GM12878 (cell line): ENCODE measurements around the gene PDIA4. TPM values are rescaled to one million over a fixed set of nuclear protein-coding genes. Genes with fewer than 3 reads are reported as not detected.

Experiments used
- ATAC-seq: fragments of 200-7000 bp; cut with Tn5 transposase; 3 replicates; pipeline ENCODE4 v1.9.1; 2020; ENCODE audit warnings: mild to moderate bottlenecking, moderate library complexity
- BruUV-seq: library from RNA; stranded (reverse); fragments of 400-500 nt; replicated peaks from 2 replicates; lab custom pipeline; 2021; lab: Mats Ljungman, UMichigan
- CTCF ChIA-PET: fragments of 300-600 bp; sonication (Branson Sonifier 250); formaldehyde crosslinking; extraction: SDS; loops from one replicate; lab custom pipeline; 2021; ENCODE audit warnings: inconsistent platforms; lab: Yijun Ruan, JAX
- POLR2A ChIA-PET: fragments of 350-600 bp; formaldehyde crosslinking; extraction: SDS; loops from one replicate; lab custom pipeline; 2021; ENCODE audit warnings: inconsistent platforms; lab: Charles Lee
- RAD21 ChIA-PET: fragments of 300-600 bp; sonication (Branson Sonifier 250); formaldehyde crosslinking; loops from one replicate; lab custom pipeline; 2023; ENCODE audit warnings: antibody characterized with exemption; ENCODE audit not compliant: unreplicated experiment; lab: Charles Lee
- SMC1A ChIA-PET: fragments of 300-600 bp; sonication (Branson Sonifier 250); formaldehyde crosslinking; loops from one replicate; lab custom pipeline; 2023; ENCODE audit not compliant: unreplicated experiment, uncharacterized antibody; lab: Charles Lee
- DNase-seq: peaks from one replicate; pipeline ENCODE4 v3.0.0-alpha.2; 2011; ENCODE audit warnings: low read depth, low spot score
- FAIRE-seq: peaks from 3 replicates; lab custom pipeline; 2011; peaks lifted over from hg19 to GRCh38; lab: Jason Lieb, UNC
- H2AFZ ChIP-seq: 2 replicates; pipeline ENCODE4 v1.6.0; 2011; ENCODE audit warnings: low read depth, low read length, control low read depth; ENCODE audit not compliant: control insufficient read depth
- H3K27ac ChIP-seq: 2 replicates; pipeline ENCODE4 v1.5.1; 2011; ENCODE audit warnings: control low read depth; ENCODE audit not compliant: control insufficient read depth, insufficient read depth
- H3K27me3 ChIP-seq, 2 experiments: replicated peaks in 1 of 2; 2 replicates each; pipeline versions ENCODE4 v1.6.0 to v1.6.1; 2011; ENCODE audit warnings: low read length in 1 of 2; ENCODE audit not compliant: control insufficient read depth in 2 of 2, insufficient read depth in 2 of 2
- H3K36me3 ChIP-seq, 2 experiments: 2 replicates each; pipeline ENCODE4 v1.5.1; 2011; ENCODE audit warnings: low read length in 1 of 2; ENCODE audit not compliant: control insufficient read depth in 2 of 2, insufficient read depth in 2 of 2
- H3K4me1 ChIP-seq: 2 replicates; pipeline ENCODE4 v1.6.1; 2011; ENCODE audit warnings: mild to moderate bottlenecking, low read length, moderate library complexity, mixed read lengths; ENCODE audit not compliant: control insufficient read depth, insufficient read depth
- H3K4me2 ChIP-seq: 2 replicates; pipeline ENCODE4 v1.6.0; 2011; ENCODE audit warnings: control low read depth; ENCODE audit not compliant: control insufficient read depth, insufficient read depth
- H3K4me3 ChIP-seq: fragments of 200-600 bp; sonication (generic); 2 replicates; pipeline ENCODE4 v1.5.1; 2016
- H3K79me2 ChIP-seq: 2 replicates; pipeline ENCODE4 v1.6.0; 2011; ENCODE audit warnings: low read length; ENCODE audit not compliant: control insufficient read depth, insufficient read depth
- H3K9ac ChIP-seq: 2 replicates; pipeline ENCODE4 v1.8.0; 2011; ENCODE audit warnings: low read length, control low read depth, mixed read lengths; ENCODE audit not compliant: control insufficient read depth, insufficient read depth
- H3K9me3 ChIP-seq: replicated peaks from 3 replicates; pipeline ENCODE4 v1.5.1; 2011; ENCODE audit warnings: mild to moderate bottlenecking, low read length; ENCODE audit not compliant: control insufficient read depth, insufficient read depth
- H4K20me1 ChIP-seq: 2 replicates; pipeline ENCODE4 v1.6.0; 2011; ENCODE audit not compliant: control insufficient read depth, insufficient read depth
- BMI1 ChIP-seq: fragments of 450-650 bp; IDR thresholded peaks from 2 replicates; pipeline ENCODE4 v1.6.1; 2016; ENCODE audit warnings: mild to moderate bottlenecking, moderate library complexity, borderline replicate concordance
- E2F4 ChIP-seq: IDR thresholded peaks from 2 replicates; pipeline ENCODE4 v1.6.1; 2012; ENCODE audit warnings: low read depth, low read length, improper control_type of control experiment
- EGR1 ChIP-seq, 2 experiments: IDR thresholded peaks; 1 replicate in 1 of 2; 2 replicates in 1 of 2; pipeline ENCODE4 v1.6.1; 2011 to 2012; ENCODE audit warnings: low read depth in 2 of 2, low read length in 2 of 2, borderline replicate concordance in 1 of 2, mild to moderate bottlenecking in 1 of 2, moderate library complexity in 1 of 2
- FOXK2 ChIP-seq: fragments of 450-650 bp; IDR thresholded peaks from 2 replicates; pipeline ENCODE4 v1.6.1; 2017; ENCODE audit warnings: mild to moderate bottlenecking, moderate library complexity
- HDAC6 ChIP-seq: fragments of 200-600 bp; sonication (generic); IDR thresholded peaks from one replicate; pipeline ENCODE4 v1.8.0; 2017; ENCODE audit warnings: antibody characterized with exemption; ENCODE audit not compliant: unreplicated experiment
- IKZF2 ChIP-seq, 2 experiments: fragments of 450-650 bp; IDR thresholded peaks; 2 replicates each; pipeline ENCODE4 v1.6.1; 2017; ENCODE audit warnings: mild to moderate bottlenecking in 2 of 2, moderate library complexity in 2 of 2
- LARP7 ChIP-seq: fragments of 450-650 bp; IDR thresholded peaks from 2 replicates; pipeline ENCODE4 v1.6.1; 2017; ENCODE audit warnings: mild to moderate bottlenecking
- MYB ChIP-seq: fragments of 150-350 bp; IDR thresholded peaks from 2 replicates; pipeline ENCODE4 v1.6.1; 2014; ENCODE audit warnings: mild to moderate bottlenecking, low read depth, low read length, borderline replicate concordance
- NBN ChIP-seq: fragments of 450-650 bp; IDR thresholded peaks from 2 replicates; pipeline ENCODE4 v1.6.1; 2016
- POLR2A ChIP-seq: IDR thresholded peaks from 2 replicates; pipeline ENCODE4 v1.6.1; 2011; ENCODE audit warnings: low read depth, mild to moderate bottlenecking, low read length
- RELA ChIP-seq: fragments of 450-650 bp; IDR thresholded peaks from 2 replicates; pipeline ENCODE4 v1.8.0; 2014; ENCODE audit warnings: borderline replicate concordance; ENCODE audit not compliant: partially characterized antibody
- SMARCA5 ChIP-seq: fragments of 450-650 bp; IDR thresholded peaks from 2 replicates; pipeline ENCODE4 v1.6.1; 2017; ENCODE audit warnings: mild to moderate bottlenecking
- STAT1 ChIP-seq: fragments of 450-650 bp; conservative IDR thresholded peaks from 2 replicates; pipeline ENCODE4 v1.6.1; 2014; ENCODE audit warnings: antibody characterized with exemption, mild to moderate bottlenecking
- SUPT20H ChIP-seq: IDR thresholded peaks from 2 replicates; pipeline ENCODE4 v1.6.1; 2011; ENCODE audit warnings: low read depth, mild to moderate bottlenecking, low read length, moderate library complexity, borderline replicate concordance; ENCODE audit not compliant: control insufficient read depth
- ZBED1 ChIP-seq: IDR thresholded peaks from 2 replicates; pipeline ENCODE4 v1.6.1; 2016; ENCODE audit warnings: borderline replicate concordance
- ZSCAN29 ChIP-seq: fragments of 450-650 bp; IDR thresholded peaks from 2 replicates; pipeline ENCODE4 v1.6.1; 2017; ENCODE audit warnings: mild to moderate bottlenecking, moderate library complexity
- WGBS: methylation state at CpG from one replicate; pipeline ENCODE4 v1.1.6; 2016; ENCODE audit warnings: low lambda C conversion rate; ENCODE audit not compliant: insufficient replicate concordance, insufficient coverage; ENCODE audit errors: missing lambda C conversion rate; 5-methylcytosine and 5-hydroxymethylcytosine counted together
- in situ Hi-C: fragments of 300-500 bp; cut with MboI; formaldehyde crosslinking; loops from 9 replicates; pipeline ENCODE4 v1.14.3; 2018; ENCODE audit warnings: mixed read lengths
- intact Hi-C: fragments of 100-400 bp; cut with micrococcal nuclease; formaldehyde crosslinking; loops from one replicate; pipeline ENCODE4 v1.14.2; 2022; ENCODE audit not compliant: unreplicated experiment
- polyA plus RNA-seq, 11 experiments: library from polyadenylated mRNA; depleted of rRNA in 4 of 11; unstranded in 6 of 11; stranded (reverse) in 5 of 11; fragments of >200 nt; fragmentation: Nextera tagmentation in 4 of 11; fragmentation: Illumina TruSeq in 1 of 11; extraction: Ambion mirVana in 4 of 11; extraction: Trizol in 1 of 11; gene quantifications; 1 replicate in 1 of 11; 2 replicates in 10 of 11; pipeline versions ENCODE4 v1.2.1 to v1.2.3, GENCODE V29; 2011 to 2016; ENCODE audit warnings: inconsistent platforms in 2 of 11, missing spikeins in 2 of 11, low read depth in 1 of 11
- total RNA-seq, 4 experiments: library from RNA; depleted of rRNA in 3 of 4; stranded (reverse); fragments of >200 nt in 3 of 4; fragmentation: Illumina TruSeq in 1 of 4; extraction: Trizol in 1 of 4; gene quantifications; 2 replicates each; pipeline versions ENCODE4 v1.2.1 to v1.2.3, GENCODE V29; 2013 to 2021

PDIA4 gene
- total and polyA plus RNA-seq, 10 of the 15 experiments (the other 5 are each of a cell fraction or from before 2014, with no cell fraction given): 7.1 to 306 (median 106) TPM

- BruUV-seq: no TSS peak
- intact Hi-C loops: no loop called here
These were observed 30.8 kb downstream of the PDIA4 start for GRCh38 chr7:148997497-148997896.

GRCh38 chr7:148994576-148994975 lies 33.7 kb downstream of the PDIA4 start:
- no peaks in the 10 kb centered on the region for H4K20me1 ChIP-seq
- ChIA-PET POLR2A (interaction anchor here (0.6 kb wide), 1 partner anchor 673 kb away, joined by 4 read pairs; no protein-coding TSS in a partner anchor), RAD21 (no interaction called here), SMC1A (no interaction called here), CTCF (interaction anchor here (1.3 kb wide), 1 partner anchor 11 kb away, joined by 3 read pairs; no protein-coding TSS in a partner anchor)
- no peaks in the 10 kb centered on the region for H3K79me2 ChIP-seq
- ATAC-seq (peak; percentile 28; the same call in 2 of the 3 replicates), FAIRE-seq (no peak), DNase-seq (no peak)
- no peaks in the 10 kb centered on the region; the same call in none of the 2 replicates for H3K4me1 ChIP-seq
- H3K9ac ChIP-seq: no peak overlapping the region
- no peak overlapping the region for H3K27ac ChIP-seq
- H3K4me3 ChIP-seq: no peak overlapping the region
- no peak overlapping the region for H3K4me2 ChIP-seq
- 30% methylated on average over 3 of the region's 3 CpGs for WGBS
- H2AFZ ChIP-seq: no peak overlapping the region
- intact Hi-C loops: no loop called here
- no peaks in the 10 kb centered on the region for H3K27me3 ChIP-seq
- no TSS peak for BruUV-seq
- no peaks in the 10 kb centered on the region for H3K9me3 ChIP-seq
- in situ Hi-C loops: no loop called here
- no peaks in the 10 kb centered on the region for H3K36me3 ChIP-seq
- no peak for TF ChIP-seq SUPT20H
- no peak for TF ChIP-seq IKZF2 (IDR thresholded peaks at IDR 0.05)
- no peak for TF ChIP-seq MYB
- TF ChIP-seq E2F4: no peak
- no peak for TF ChIP-seq HDAC6
- TF ChIP-seq FOXK2: no peak
- TF ChIP-seq ZSCAN29: no peak
- TF ChIP-seq NBN: no peak
- TF ChIP-seq BMI1: no peak
- no peak for TF ChIP-seq EGR1 (IDR thresholded peaks at IDR 0.05; ENCODE audit: borderline replicate concordance in 1 of 2, low read depth in 2 of 2, low read length in 2 of 2)

More at GRCh38 chr7:148997497-148997896, 30.8 kb downstream of the PDIA4 start:
- ChIA-PET RAD21 (no interaction called here), CTCF (interaction anchor here (1.7 kb wide), 1 partner anchor 9 kb away, joined by 4 read pairs; no protein-coding TSS in a partner anchor), SMC1A (no interaction called here), POLR2A (no interaction called here)
- H3K9me3 ChIP-seq: no peaks in the 10 kb centered on the region
- no peak overlapping the region for H3K9ac ChIP-seq
- no peaks in the 10 kb centered on the region for H3K4me1 ChIP-seq
- H3K27me3 ChIP-seq: no peaks in the 10 kb centered on the region
- no peak overlapping the region for H3K4me3 ChIP-seq
- no peak overlapping the region for H2AFZ ChIP-seq
- H3K79me2 ChIP-seq: no peaks in the 10 kb centered on the region
- in situ Hi-C loops: no loop called here
- DNase-seq (no peak), FAIRE-seq (no peak), ATAC-seq (no peak)
- WGBS: 66% methylated on average over 4 of the region's 4 CpGs
- no peak overlapping the region for H3K4me2 ChIP-seq
- peaks cover 3 to 8% of the 10 kb centered on the region in 2 experiments for H3K36me3 ChIP-seq
- no peak overlapping the region for H3K27ac ChIP-seq
- H4K20me1 ChIP-seq: no peaks in the 10 kb centered on the region
- TF ChIP-seq RELA (no peak), POLR2A (no peak), ZBED1 (no peak), STAT1 (no peak), EGR1 (IDR thresholded peaks at IDR 0.05; ENCODE audit: borderline replicate concordance in 1 of 2, low read depth in 2 of 2, low read length in 2 of 2) (no peak), SMARCA5 (no peak), LARP7 (no peak)
